Colonic mucosa (tissue), 4 donors: ENCODE results near the gene PIK3CD. TPM values are rescaled to one million over a fixed set of nuclear protein-coding genes. Genes with fewer than 3 reads are reported as not detected.

ENCODE experiments used
- DNase-seq: peaks from one replicate; pipeline ENCODE4 v3.0.0-alpha.2; 2020
- H3K27ac ChIP-seq: fragments of 200-600 bp; one replicate; pipeline ENCODE4 v1.8.0; 2021
- H3K27me3 ChIP-seq: fragments of 200-600 bp; one replicate; pipeline ENCODE4 v1.8.0; 2021
- H3K36me3 ChIP-seq: fragments of 200-600 bp; one replicate; pipeline ENCODE4 v1.8.0; 2021
- H3K4me1 ChIP-seq: fragments of 200-600 bp; one replicate; pipeline ENCODE4 v1.8.0; 2021; ENCODE audit warnings: mild to moderate bottlenecking
- H3K4me3 ChIP-seq: fragments of 200-600 bp; one replicate; pipeline ENCODE4 v1.8.0; 2021
- H3K9ac ChIP-seq, 2 donors: one replicate each; pipeline ENCODE4 v1.7.0; 2013; ENCODE audit warnings: control low read depth in 2 of 2, low read depth in 2 of 2, low read length in 2 of 2
- H3K9me3 ChIP-seq: fragments of 200-600 bp; one replicate; pipeline ENCODE4 v1.8.0; 2021
- CTCF ChIP-seq: fragments of 200-600 bp; IDR thresholded peaks from one replicate; pipeline ENCODE4 v1.8.0; 2022; ENCODE audit warnings: antibody characterized with exemption, mild to moderate bottlenecking
- intact Hi-C: fragments of 100-400 bp; cut with DNase I; formaldehyde crosslinking; loops from one replicate; pipeline ENCODE4 v1.14.1; 2022
- total RNA-seq, 2 donors: library from RNA; stranded (reverse); fragmentation: NEBNext Ultra II Directional in 1 of 2; extraction: Animal tissue kit (Norgen Biotek cat#: 25700) in 1 of 2; gene quantifications; one replicate each; pipeline ENCODE4 v1.2.1, GENCODE V29; 2021
- donor health status: healthy.
- donor health status: DM: no; HTN: no; CAD: no.
- donor health status: DM: no; HTN: no; CAD: no.

The PIK3CD gene
- total RNA-seq, 2 donors from 2014 or later: 3.5 TPM

- no peak overlapping the region for H3K27ac ChIP-seq
Measured at GRCh38 chr1:9689011-9689706, 37.6 kb downstream of the PIK3CD start.

GRCh38 chr1:9689971-9690381 lies 38.4 kb downstream of the PIK3CD start:
- peaks cover 15% of the 10 kb centered on the region for H3K4me1 ChIP-seq
- H3K9ac ChIP-seq: peak overlapping the region in 1 of 2 donors; percentile 39
- intact Hi-C loops: no loop called here
- H3K9me3 ChIP-seq: no peaks in the 10 kb centered on the region
- peaks cover 11% of the 10 kb centered on the region for H3K27me3 ChIP-seq
- DNase-seq: peak; percentile 39
- H3K36me3 ChIP-seq: no peaks in the 10 kb centered on the region
- no peak for TF ChIP-seq CTCF
- H3K27ac ChIP-seq: no peak overlapping the region
- peak overlapping the region; percentile 59 for H3K4me3 ChIP-seq

More at GRCh38 chr1:9689011-9689706, 37.6 kb downstream of the PIK3CD start:
- TF ChIP-seq CTCF: no peak
- H3K9ac ChIP-seq: peak overlapping the region; percentile 26 to 55
- DNase-seq: peak; percentile 89
- H3K9me3 ChIP-seq: no peaks in the 10 kb centered on the region
- peaks cover 15% of the 10 kb centered on the region for H3K4me1 ChIP-seq
- H3K4me3 ChIP-seq: peak overlapping the region; percentile 59
- H3K36me3 ChIP-seq: no peaks in the 10 kb centered on the region
- intact Hi-C loops: no loop called here
- peaks cover 11% of the 10 kb centered on the region for H3K27me3 ChIP-seq

GRCh38 chr1:9690440-9691107 lies 39.0 kb downstream of the PIK3CD start:
- Histone ChIP-seq H3K9ac (no peak overlapping the region), H3K27ac (no peak overlapping the region), H3K4me1 (peaks cover 15% of the 10 kb centered on the region), H3K27me3 (peaks cover 11% of the 10 kb centered on the region), H3K36me3 (no peaks in the 10 kb centered on the region), H3K9me3 (no peaks in the 10 kb centered on the region), H3K4me3 (no peak overlapping the region)
- no peak for TF ChIP-seq CTCF
- intact Hi-C loops: no loop called here
- DNase-seq: no peak

GRCh38 chr1:9691108-9691445 lies 39.5 kb downstream of the PIK3CD start:
- no peak for DNase-seq
- peaks cover 11% of the 10 kb centered on the region for H3K27me3 ChIP-seq
- no peak overlapping the region for H3K4me3 ChIP-seq
- TF ChIP-seq CTCF: no peak
- H3K9ac ChIP-seq: no peak overlapping the region
- H3K27ac ChIP-seq: no peak overlapping the region
- intact Hi-C loops: no loop called here
- no peaks in the 10 kb centered on the region for H3K36me3 ChIP-seq
- H3K9me3 ChIP-seq: no peaks in the 10 kb centered on the region
- peaks cover 15% of the 10 kb centered on the region for H3K4me1 ChIP-seq

GRCh38 chr1:9691691-9692090 lies 40.2 kb downstream of the PIK3CD start:
- DNase-seq: no peak
- no peak overlapping the region for H3K27ac ChIP-seq
- H3K4me3 ChIP-seq: no peak overlapping the region
- H3K9ac ChIP-seq: no peak overlapping the region
- H3K27me3 ChIP-seq: peaks cover 11% of the 10 kb centered on the region
- no peak for TF ChIP-seq CTCF
- no peaks in the 10 kb centered on the region for H3K36me3 ChIP-seq
- no peaks in the 10 kb centered on the region for H3K9me3 ChIP-seq
- intact Hi-C loops: no loop called here
- peaks cover 15% of the 10 kb centered on the region for H3K4me1 ChIP-seq
